CD14-positive monocyte (primary cell): ENCODE results near the gene AKAP4. TPM values are rescaled to one million over a fixed set of nuclear protein-coding genes. Genes with fewer than 3 reads are reported as not detected.

Experiments used
- DNase-seq, 3 donors: peaks; one replicate each; pipeline ENCODE4 v3.0.0-alpha.2; 2011 to 2022
- H2AFZ ChIP-seq: 2 replicates; pipeline ENCODE4 v1.6.0; 2012; ENCODE audit warnings: mild to moderate bottlenecking, low read depth, low read length, inconsistent platforms; ENCODE audit not compliant: insufficient read depth, poor library complexity, severe bottlenecking
- H3K27ac ChIP-seq, 2 donors: 1 replicate in 1 of 2; 2 replicates in 1 of 2; pipeline ENCODE4 v1.5.1; 2012 to 2013; ENCODE audit warnings: low read length in 2 of 2, control low read depth in 1 of 2, inconsistent platforms in 1 of 2, low read depth in 1 of 2, mild to moderate bottlenecking in 1 of 2
- H3K27me3 ChIP-seq, 2 donors: one replicate each; pipeline versions ENCODE4 v1.6.0 to v1.6.1; 2011 to 2013; ENCODE audit warnings: low read length in 2 of 2; ENCODE audit not compliant: control insufficient read depth in 2 of 2, insufficient read depth in 2 of 2
- H3K36me3 ChIP-seq, 2 donors: replicated peaks in 1 of 2; 1 replicate in 1 of 2; 2 replicates in 1 of 2; pipeline versions ENCODE4 v1.5.1 to v1.6.1; 2012 to 2013; ENCODE audit warnings: low read length in 2 of 2, control low read depth in 1 of 2, inconsistent platforms in 1 of 2, mild to moderate bottlenecking in 1 of 2; ENCODE audit not compliant: insufficient read depth in 2 of 2, control insufficient read depth in 1 of 2
- H3K4me1 ChIP-seq, 2 donors: 1 replicate in 1 of 2; 2 replicates in 1 of 2; pipeline versions ENCODE4 v1.5.1 to v1.6.1; 2012 to 2013; ENCODE audit warnings: low read length in 2 of 2, control low read depth in 1 of 2, inconsistent platforms in 1 of 2, mild to moderate bottlenecking in 1 of 2, moderate library complexity in 1 of 2; ENCODE audit not compliant: insufficient read depth in 2 of 2, control insufficient read depth in 1 of 2
- H3K4me2 ChIP-seq: replicated peaks from 2 replicates; pipeline ENCODE3; 2012; ENCODE audit warnings: low read length, moderate library complexity, mild to moderate bottlenecking; ENCODE audit not compliant: poor library complexity, severe bottlenecking; ENCODE audit errors: extremely low read depth
- H3K4me3 ChIP-seq, 3 experiments: fragments of 200-600 bp in 1 of 3; sonication (generic) in 1 of 3; replicated peaks in 1 of 3; 1 replicate in 2 of 3; 2 replicates in 1 of 3; pipeline ENCODE4 v1.5.1; 2011 to 2013; ENCODE audit warnings: low read length in 3 of 3, mild to moderate bottlenecking in 3 of 3, control low read depth in 2 of 3, low read depth in 2 of 3, inconsistent platforms in 1 of 3, moderate library complexity in 1 of 3
- H3K79me2 ChIP-seq: 2 replicates; pipeline ENCODE4 v1.6.0; 2012; ENCODE audit warnings: mild to moderate bottlenecking, control low read depth, inconsistent platforms, low read length, moderate library complexity; ENCODE audit not compliant: insufficient read depth
- H3K9ac ChIP-seq: 2 replicates; pipeline ENCODE4 v1.6.0; 2017; ENCODE audit warnings: low read length, mild to moderate bottlenecking; ENCODE audit not compliant: insufficient read depth, poor library complexity, severe bottlenecking
- H3K9me3 ChIP-seq, 2 donors: replicated peaks in 1 of 2; 1 replicate in 1 of 2; 2 replicates in 1 of 2; pipeline versions ENCODE4 v1.5.1 to v1.6.1; 2012 to 2013; ENCODE audit warnings: low read length in 2 of 2, control low read depth in 1 of 2; ENCODE audit not compliant: control insufficient read depth in 1 of 2, insufficient read depth in 1 of 2
- H4K20me1 ChIP-seq: 2 replicates; pipeline ENCODE4 v1.6.0; 2012; ENCODE audit warnings: mild to moderate bottlenecking, low read length, control low read depth, moderate library complexity; ENCODE audit not compliant: insufficient read depth
- H3K27ac Mint-ChIP-seq, 7 donors: one replicate each; pipeline ENCODE4 v1.8.0; 2020; ENCODE audit warnings: mild to moderate bottlenecking in 7 of 7, mixed read lengths in 7 of 7, moderate library complexity in 6 of 7, inconsistent platforms in 2 of 7
- H3K27me3 Mint-ChIP-seq, 3 donors: one replicate each; pipeline ENCODE4 v1.8.0; 2021 to 2022; ENCODE audit warnings: low read depth in 3 of 3, mild to moderate bottlenecking in 3 of 3, mixed read lengths in 3 of 3, moderate library complexity in 3 of 3, inconsistent platforms in 1 of 3
- H3K36me3 Mint-ChIP-seq, 2 donors: one replicate each; pipeline ENCODE4 v1.8.0; 2020; ENCODE audit warnings: mixed read lengths in 2 of 2, inconsistent platforms in 1 of 2, mild to moderate bottlenecking in 1 of 2
- H3K4me1 Mint-ChIP-seq: one replicate; pipeline ENCODE4 v1.8.0; 2020; ENCODE audit warnings: mild to moderate bottlenecking, mixed read lengths
- H3K4me3 Mint-ChIP-seq, 2 donors: one replicate each; pipeline ENCODE4 v1.8.0; 2020; ENCODE audit warnings: mild to moderate bottlenecking in 2 of 2, mixed read lengths in 2 of 2, moderate library complexity in 1 of 2
- H3K9me3 Mint-ChIP-seq, 7 donors: one replicate each; pipeline ENCODE4 v1.8.0; 2020 to 2022; ENCODE audit warnings: mixed read lengths in 7 of 7, mild to moderate bottlenecking in 6 of 7, moderate library complexity in 6 of 7, inconsistent platforms in 2 of 7
- WGBS: methylation state at CpG from one replicate; pipeline ENCODE4 v1.1.5; 2013; ENCODE audit warnings: missing lambda C conversion rate; ENCODE audit not compliant: insufficient coverage; 5-methylcytosine and 5-hydroxymethylcytosine counted together
- intact Hi-C, 2 donors: fragments of 100-400 bp; cut with micrococcal nuclease; formaldehyde crosslinking; loops; one replicate each; pipeline versions ENCODE4 v1.15.0 to v1.15.1; 2023
- polyA plus RNA-seq, 3 donors: library from polyadenylated mRNA; depleted of rRNA in 1 of 3; unstranded in 2 of 3; stranded (reverse) in 1 of 3; fragments of 300-500 nt in 2 of 3; fragments of >200 nt in 1 of 3; fragmentation: Illumina TruSeq in 2 of 3; gene quantifications; 1 replicate in 2 of 3; 2 replicates in 1 of 3; pipeline ENCODE4 v1.2.3, GENCODE V29; 2012 to 2021
- TF ChIP-seq, protein P1 (sequence below): fragments of 200-600 bp; IDR thresholded peaks from one replicate; pipeline ENCODE4 v1.8.0; 2022; ENCODE audit warnings: antibody characterized with exemption, mild to moderate bottlenecking

AKAP4 gene
- polyA plus RNA-seq, 3 donors: not detected

DNA sequence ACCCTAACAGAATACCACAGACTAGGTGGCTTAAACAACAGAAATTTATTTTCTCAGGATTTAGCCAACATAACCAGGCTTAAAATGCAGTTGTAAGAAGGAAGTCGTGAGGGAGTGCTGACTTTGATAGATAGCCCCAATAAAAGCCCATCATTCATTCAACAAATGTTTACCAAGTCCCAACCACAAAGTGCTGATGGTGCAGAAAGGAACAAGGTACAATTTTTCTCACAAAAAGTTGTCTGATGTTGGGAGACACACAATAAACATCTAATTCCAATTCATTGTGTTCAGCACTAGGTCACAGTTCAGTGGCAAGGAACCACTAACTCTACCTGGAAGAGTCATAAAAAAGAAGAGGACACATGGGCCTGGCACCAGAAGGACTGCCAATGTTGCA, 42.2 kb downstream of the AKAP4 start:
- Histone ChIP-seq H3K27ac (no peak overlapping the region), H2AFZ (no peak overlapping the region), H4K20me1 (no peaks in the 10 kb centered on the region), H3K27me3 (no peaks in the 10 kb centered on the region), H3K9ac (no peak overlapping the region), H3K4me1 (no peaks in the 10 kb centered on the region), H3K4me2 (no peak overlapping the region), H3K79me2 (no peaks in the 10 kb centered on the region), H3K36me3 (no peaks in the 10 kb centered on the region), H3K9me3 (no peaks in the 10 kb centered on the region), H3K4me3 (no peak overlapping the region)
- no CpG with 5 or more reads among the region's 1 CpG for WGBS
- no peak for DNase-seq
- Mint-ChIP-seq H3K36me3 (no peaks in the 10 kb centered on the region), H3K4me3 (no peak overlapping the region), H3K9me3 (peaks cover 2 to 8% (median 5%) of the 10 kb centered on the region in 7 donors), H3K27me3 (peaks cover 0 to 3% (median 1%) of the 10 kb centered on the region in 3 donors), H3K4me1 (no peaks in the 10 kb centered on the region), H3K27ac (no peak overlapping the region)
- intact Hi-C loops: no loop called here
- TF ChIP-seq, protein P1, sequence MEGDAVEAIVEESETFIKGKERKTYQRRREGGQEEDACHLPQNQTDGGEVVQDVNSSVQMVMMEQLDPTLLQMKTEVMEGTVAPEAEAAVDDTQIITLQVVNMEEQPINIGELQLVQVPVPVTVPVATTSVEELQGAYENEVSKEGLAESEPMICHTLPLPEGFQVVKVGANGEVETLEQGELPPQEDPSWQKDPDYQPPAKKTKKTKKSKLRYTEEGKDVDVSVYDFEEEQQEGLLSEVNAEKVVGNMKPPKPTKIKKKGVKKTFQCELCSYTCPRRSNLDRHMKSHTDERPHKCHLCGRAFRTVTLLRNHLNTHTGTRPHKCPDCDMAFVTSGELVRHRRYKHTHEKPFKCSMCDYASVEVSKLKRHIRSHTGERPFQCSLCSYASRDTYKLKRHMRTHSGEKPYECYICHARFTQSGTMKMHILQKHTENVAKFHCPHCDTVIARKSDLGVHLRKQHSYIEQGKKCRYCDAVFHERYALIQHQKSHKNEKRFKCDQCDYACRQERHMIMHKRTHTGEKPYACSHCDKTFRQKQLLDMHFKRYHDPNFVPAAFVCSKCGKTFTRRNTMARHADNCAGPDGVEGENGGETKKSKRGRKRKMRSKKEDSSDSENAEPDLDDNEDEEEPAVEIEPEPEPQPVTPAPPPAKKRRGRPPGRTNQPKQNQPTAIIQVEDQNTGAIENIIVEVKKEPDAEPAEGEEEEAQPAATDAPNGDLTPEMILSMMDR: no peak

DNA sequence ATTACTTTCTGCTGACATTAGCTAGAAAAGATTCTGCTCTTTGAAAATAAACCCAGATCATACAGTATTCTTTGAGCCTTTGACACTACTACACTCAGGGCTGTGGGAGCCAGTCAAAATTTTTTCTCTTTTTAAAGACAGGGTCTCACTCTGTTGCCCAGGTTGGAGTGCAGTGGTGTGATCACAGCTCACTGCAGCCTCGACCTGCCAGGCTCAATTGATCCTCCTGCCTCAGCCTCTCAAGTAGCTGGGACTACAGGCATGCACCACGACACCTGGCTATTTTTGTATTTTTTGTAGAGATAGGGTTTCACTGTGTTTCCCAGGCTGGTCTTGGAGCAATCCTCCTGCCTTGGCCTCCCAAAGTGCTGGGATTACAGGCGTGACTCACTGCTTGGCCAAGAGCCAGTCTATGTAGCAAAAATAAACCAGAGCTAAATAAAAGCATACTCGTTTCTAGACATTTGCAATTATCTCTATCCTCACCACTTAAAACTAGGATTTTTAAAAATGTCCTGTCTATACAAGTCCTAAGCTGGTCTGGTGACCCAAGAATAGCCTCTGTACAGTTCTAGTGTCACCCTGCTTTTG, 43.2 kb downstream of the AKAP4 start:
- Mint-ChIP-seq H3K36me3 (no peaks in the 10 kb centered on the region), H3K9me3 (peaks cover 2 to 8% (median 5%) of the 10 kb centered on the region in 7 donors), H3K27me3 (peaks cover 0 to 3% (median 1%) of the 10 kb centered on the region in 3 donors), H3K4me3 (no peak overlapping the region), H3K27ac (no peak overlapping the region), H3K4me1 (no peaks in the 10 kb centered on the region)
- 80% methylated on average over 1 of the region's 4 CpGs for WGBS
- Histone ChIP-seq H3K27ac (no peak overlapping the region), H3K27me3 (no peaks in the 10 kb centered on the region), H3K9ac (no peak overlapping the region), H2AFZ (no peak overlapping the region), H3K36me3 (no peaks in the 10 kb centered on the region), H3K9me3 (no peaks in the 10 kb centered on the region), H3K4me3 (no peak overlapping the region), H3K4me1 (no peaks in the 10 kb centered on the region), H3K79me2 (no peaks in the 10 kb centered on the region), H4K20me1 (no peaks in the 10 kb centered on the region), H3K4me2 (no peak overlapping the region)
- TF ChIP-seq, protein P1: no peak
- intact Hi-C loops: no loop called here
- DNase-seq: no peak
